HG02798 (cell line): ENCODE data around the gene OPTC.
"Not testable (repeated sequence)": the region's sequence is repeated elsewhere in the genome, so short reads cannot be mapped to it uniquely, and the experiment has no call there.

Experiments
- ATAC-seq: cut with Tn5 transposase; IDR thresholded peaks from one replicate; pipeline ENCODE4 v1.9.1; 2021; ENCODE audit warnings: mild to moderate bottlenecking; ENCODE audit not compliant: unreplicated experiment, poor library complexity

The OPTC gene

DNA sequence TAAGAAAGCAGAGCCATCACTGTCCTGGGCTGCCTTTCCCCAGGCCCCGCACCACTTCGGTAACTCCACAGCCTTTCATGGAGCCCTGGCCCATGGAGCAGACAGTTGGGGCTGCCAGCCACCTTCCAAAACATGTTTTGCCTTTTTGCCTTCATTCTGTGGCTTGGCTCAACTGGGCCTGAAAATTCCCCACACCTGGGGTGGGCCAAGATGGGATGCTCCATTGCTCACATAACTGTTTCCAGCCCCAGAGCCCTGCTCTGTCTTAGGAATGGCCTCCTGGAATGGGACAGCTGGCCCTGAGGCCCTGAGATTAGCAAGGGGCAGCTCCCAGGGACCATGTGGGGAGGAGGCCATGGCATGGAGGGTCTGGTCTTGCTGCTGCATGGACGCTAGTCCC is 29.2 kb upstream of the OPTC start:
- no peak for ATAC-seq

DNA sequence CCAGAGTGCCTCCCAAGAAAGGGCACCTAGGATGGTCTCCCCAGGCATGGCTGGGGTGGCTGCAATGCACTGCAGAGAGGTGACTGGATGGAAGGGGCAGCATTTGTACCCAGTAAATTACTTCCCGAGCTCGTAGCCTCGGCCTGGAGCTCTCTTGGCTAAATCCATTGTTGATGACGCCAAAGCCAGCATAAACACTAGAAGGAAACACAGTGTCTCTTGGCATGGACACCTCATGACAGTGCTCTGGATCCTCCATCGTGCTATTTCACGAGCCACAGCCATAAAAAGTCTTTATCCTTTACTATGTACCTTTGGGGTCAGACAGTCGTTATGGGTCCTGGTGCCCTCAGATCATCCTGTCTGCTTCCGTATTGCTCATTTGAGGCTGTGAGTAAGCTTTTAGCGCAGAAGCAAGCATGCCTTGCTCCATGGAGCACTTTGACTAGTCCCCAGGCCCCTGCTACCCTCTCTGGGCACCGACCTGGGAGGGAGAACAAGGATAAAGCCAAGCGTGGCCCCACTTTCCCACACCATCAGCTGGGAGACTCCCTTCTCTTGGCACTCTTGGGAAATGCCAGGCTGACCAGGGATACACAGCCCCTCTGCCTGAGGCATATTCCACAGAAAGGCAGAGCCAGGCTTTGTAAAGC is 28.7 kb upstream of the OPTC start:
- ATAC-seq = no peak

DNA sequence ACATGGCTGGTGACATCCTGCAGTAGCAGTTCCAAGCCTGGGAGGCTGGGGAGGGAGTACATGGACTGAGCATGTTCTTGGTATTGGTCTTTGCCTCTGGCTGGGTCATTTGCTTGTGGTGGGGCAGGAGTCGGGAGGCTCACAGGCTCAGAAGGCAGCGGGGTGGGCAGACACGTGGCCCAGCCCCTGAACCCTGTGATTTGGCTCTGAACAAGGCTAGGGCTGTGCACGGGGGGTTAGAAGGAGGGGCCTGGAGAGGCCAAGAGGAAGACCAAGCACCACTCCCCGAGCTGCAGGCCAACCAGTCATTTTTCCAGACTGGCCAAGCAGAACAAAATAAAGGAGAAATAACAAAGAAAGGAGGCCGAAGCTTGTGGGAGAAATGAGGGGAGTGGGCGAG is 28.0 kb upstream of the OPTC start:
- ATAC-seq = no peak

DNA sequence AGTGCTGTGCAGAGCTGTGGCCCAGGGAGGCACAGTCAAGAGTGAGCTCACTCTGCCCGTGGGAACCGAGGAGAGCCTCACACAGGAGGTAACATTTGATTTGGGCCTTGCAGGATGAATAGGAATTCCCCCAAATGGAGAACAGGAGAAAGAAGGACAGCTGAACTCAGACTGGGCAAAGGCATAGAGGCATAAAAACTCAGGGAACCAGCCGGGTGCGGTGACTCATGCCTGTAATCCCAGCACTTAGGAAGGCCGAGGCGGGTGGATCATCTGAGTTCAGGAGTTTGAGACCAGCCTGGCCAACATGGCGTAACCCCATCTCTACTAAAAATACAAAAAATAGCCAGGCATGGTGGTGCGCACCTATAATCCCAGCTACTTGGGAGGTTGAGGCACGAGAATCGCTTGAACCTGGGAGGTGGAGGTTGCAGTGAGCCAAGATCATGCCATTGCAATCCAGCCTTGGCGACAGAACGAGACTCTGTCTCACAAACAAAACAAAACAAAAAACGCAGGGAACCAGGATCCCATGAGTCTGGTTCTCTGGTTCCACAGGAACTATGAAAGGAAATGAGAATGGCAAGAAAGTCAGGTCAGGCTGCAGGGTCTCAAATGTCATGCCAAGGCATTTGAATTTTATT is 26.9 kb upstream of the OPTC start:
- not testable (repeated sequence) for ATAC-seq

DNA sequence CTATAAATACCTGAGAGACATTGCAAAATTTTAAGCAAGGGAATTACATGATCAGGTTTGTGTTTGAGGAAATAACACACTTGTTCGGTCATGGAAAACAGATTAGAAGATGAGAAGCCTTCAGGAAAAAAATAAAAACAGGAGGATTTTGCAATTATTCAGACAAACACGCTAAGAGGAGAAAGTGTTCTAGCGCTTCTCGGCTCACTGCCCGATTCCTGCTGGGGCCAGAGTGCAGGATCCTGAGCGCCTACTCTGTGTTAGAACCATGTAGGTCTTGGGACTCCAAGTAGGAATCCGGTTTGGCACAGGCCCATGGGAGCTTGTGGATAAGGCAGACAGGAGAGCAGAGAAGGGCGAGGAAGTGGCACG is 26.4 kb upstream of the OPTC start:
- ATAC-seq = no peak

DNA sequence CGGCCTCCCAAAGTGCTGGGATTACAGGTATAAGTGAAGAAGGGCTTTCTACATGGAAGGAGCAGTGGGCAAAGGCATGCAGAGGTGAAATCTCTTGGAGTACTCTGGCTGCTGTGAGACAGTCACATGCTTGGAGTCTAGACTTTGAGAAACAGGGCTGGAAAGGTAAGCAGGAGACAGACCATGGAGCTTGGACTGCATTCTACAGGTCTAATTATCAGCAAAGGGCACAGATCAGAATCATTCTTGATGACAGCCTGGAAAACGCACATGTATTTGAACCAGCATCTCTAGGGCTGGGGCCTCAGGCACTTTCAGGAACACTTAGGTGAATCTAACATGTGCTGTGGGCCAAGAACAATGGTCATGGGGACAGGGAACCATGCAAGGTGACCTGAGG is 25.6 kb upstream of the OPTC start:
- ATAC-seq = no peak

DNA sequence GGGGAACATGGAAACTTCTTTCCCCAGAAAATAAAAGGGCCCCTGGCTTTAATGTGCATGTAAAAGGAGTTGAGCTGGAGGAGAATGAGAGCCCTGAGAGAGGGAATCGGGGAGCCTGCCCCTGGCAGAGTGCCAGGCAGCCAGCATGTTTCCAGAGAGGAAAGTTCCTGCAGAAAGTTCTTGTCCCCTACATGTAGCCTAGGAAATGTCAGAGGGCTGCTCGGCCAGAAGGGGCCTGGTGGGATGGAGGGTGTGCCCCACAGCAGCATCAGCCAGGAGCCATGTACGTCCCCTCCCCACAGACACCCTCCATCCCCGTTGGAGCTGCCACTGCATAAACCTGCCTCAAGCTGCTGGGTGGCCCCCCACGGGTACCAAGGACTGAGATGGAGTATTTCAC is 23.7 kb upstream of the OPTC start:
- ATAC-seq = no peak

DNA sequence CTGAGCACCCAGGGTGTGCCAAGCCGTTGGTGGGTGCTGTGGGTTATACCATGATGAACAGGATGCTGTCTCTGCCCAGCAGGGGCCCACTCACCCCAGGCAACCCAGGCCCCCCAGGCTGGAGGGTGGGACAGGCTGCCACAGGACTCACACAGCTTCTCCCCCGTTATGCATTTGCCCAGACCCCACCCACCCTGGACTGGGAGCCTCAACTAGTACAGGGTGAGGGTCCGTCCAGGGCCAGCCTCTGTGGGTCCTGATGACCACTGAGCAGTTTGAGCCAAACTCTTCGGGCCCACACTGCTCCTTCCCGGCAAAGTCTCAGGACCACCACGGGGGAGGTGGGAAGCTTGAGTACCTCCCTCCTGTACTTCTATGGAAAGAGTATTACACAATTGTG is 22.1 kb upstream of the OPTC start:
- no peak for ATAC-seq

DNA sequence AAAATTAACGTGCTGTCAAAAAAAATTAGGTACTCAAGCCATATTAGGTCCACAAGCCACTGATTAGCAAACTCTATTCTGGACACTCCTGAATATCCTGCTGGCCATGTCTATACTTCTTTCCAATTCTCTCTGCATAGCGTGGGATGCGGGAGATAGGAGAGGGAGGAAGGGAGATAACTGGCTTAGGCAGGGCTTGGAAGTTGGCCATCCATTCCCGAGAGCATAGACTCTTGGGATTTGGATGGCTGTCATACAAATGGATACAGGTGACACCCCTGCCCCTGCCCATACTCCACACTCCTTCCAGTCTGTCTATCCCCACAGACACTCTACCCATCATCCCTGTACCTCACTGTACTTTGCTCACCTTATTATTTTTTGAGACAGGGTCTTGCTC is 20.7 kb upstream of the OPTC start:
- no peak for ATAC-seq

DNA sequence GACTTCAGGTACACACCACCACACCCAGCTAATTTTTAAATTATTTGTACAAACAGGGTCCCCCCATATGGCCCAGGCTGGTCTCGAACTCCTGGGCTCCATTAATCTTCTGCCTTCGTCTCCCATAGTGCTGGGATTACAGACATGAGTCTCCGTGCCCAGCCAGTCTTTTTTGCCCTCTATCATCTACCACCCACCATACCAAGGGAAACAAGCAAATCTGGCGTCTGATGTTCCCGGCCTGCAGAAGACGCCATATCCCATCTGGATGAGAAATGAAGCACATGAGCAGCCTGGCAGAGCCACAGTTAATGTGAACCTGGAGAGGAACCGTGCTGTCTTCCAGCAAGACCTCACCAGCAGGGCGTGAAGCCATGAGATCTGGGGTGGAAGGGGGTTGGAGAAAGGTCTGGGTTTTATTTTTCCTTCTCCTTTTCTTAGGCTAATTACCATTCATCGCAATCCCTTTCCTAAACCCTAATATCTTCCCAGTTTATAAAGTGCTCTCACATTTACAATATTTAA is 20.1 kb upstream of the OPTC start:
- ATAC-seq = no peak

DNA sequence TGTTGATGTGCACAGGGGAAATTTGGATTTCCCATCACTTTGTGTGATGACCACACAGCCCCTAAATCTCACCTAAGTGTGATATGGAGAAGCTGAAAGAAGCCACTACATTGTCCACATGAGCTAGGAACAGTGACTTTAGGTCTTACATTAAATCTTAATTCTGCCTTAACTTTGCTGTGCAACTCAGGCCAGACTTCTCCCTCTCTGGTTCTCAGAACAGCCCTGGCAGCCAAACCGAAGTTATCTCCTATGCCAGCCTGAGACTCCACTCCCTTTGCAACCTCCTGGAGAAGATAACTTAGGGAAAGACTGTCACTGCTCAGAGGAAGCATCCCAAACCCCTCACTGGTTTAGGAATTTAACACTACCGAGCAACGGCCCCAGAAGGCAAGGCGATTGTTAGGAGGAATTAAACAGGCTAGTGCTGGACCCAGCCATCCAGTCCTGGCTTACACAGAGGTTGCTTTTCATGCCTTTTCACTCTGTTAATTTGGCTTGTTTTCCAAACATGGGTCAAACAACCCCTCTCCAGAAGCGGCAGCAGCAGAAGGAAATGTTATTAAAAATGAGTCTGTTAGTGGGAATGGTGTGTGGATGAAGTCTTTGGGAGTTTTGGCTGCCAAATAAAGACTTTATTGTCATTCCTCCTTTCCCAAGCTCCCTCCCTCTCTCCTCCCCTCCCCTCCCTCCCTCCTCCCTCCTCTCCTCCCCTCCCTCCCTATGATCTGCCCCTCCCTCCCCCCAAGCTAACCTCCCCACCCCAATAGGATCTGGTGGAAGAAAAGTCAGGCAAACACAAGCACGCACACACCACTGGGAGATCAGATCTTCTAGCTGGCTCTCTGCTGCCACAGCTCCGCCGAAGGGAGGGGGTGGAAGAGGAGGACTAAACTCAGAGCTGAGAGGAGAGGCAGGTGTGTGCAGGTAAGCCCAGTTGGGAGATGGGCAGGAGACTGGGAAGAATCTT is 18.7 kb upstream of the OPTC start, which contains the start of gene PRELP:
PRELP (plus strand) TSS at position 795 of the 970 bp plus-strand sequence. CDS start 7,379 bp downstream, outside the sequence.
- ATAC-seq = no peak

DNA sequence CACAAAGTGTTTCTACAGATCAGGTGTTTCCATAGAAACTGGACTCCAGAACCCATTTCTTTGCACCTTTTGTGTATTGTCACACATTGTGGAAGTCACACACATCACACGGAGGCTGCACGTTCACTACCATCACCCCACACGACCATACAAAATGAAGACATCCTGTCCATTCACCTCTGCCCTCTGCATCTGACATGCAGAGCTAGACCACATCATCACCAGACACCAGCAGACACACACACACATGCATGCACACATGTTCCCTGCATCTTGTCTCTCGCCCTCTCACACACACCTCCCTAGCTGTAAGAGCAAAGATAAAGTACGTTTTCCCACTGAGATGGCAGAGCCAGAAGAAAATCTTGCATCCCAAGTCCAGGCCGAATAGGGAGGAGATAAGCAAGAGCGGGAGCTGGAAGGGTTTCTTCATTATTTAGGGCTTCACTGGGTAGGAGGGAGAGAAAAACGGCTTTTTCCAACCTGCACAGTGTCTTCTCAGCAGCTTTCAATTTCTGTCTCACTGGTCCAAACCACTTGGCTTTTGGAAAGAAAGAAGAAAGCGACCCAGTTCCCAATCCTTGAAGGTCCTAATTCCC is 17.6 kb upstream of the OPTC start:
- ATAC-seq = no peak

DNA sequence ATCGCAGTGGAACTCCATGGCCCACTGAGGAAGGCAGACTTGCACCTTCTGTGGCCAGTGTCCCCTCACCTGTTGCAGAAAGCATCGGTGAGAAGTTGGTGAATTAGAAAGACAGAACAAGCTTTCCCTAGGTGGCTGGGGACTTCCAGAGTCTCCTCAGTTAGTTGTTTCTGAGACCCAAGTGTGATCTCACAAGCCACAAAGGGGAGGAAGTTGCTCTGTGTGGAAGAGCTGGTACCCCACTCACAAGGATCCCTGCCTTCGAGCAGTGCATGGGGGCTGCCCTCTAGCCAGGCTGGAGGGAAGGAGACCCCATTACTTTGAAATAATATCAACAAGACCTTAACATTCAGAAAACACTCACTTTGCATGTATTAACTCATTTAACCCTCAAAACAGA is 16.2 kb upstream of the OPTC start:
- ATAC-seq = no peak

DNA sequence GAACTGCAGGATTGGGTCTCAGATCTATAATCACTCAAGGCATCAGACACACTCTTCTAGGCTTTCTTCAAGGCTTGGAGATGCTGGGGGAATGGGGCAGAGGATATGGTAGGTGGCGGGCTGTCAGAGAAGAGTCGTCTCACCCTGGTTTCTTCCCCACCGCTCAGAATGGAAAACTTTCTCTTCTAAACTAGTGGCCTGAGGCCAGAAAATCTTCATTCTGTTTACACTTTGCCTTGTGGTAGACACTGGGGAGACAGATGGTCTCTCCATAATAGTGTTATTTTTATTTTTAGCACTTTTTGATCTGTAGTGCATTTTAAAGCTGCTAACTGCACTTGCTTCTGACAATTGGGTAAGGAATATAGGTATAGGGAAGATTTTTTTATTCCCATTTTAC is 15.7 kb upstream of the OPTC start:
- ATAC-seq = no peak

DNA sequence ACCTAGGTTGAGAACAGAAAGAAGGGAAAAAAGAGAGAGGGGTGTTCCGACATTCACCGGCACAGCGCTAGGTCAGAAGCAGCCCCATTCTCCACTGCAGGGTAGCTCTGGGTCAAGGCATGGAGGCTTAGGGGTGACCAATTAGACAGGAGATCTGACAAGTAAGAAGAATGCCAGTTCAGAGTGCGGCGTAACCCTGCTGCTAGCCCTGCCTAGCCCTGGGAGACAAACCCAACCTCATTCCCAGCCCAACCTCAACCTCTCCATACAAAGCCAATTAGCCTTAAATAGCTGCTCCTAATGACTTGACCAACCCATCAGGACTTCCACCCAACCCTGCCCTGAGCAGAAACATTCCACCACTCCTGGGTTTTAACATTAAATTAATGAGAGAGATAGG is 15.0 kb upstream of the OPTC start:
- no peak for ATAC-seq

DNA sequence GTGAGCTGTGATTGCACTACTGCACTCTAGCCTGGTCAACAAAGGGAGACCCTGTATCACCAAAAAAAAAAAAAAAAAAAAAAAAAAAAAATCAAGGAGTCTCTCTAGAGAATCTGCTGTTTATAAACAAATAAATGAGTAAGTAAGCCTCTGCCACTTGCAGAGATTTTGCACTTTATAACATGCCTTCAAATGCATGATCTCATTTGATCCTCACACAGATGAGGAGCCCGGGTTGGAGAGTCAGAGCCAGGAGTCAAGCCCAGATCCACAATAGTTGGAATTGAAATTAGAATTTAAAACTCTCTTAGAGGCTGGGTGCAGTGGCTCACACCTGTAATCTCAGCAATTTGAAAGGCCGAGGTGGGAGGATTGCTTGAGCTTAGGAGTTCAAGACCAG is 14.3 kb upstream of the OPTC start:
- no peak for ATAC-seq

DNA sequence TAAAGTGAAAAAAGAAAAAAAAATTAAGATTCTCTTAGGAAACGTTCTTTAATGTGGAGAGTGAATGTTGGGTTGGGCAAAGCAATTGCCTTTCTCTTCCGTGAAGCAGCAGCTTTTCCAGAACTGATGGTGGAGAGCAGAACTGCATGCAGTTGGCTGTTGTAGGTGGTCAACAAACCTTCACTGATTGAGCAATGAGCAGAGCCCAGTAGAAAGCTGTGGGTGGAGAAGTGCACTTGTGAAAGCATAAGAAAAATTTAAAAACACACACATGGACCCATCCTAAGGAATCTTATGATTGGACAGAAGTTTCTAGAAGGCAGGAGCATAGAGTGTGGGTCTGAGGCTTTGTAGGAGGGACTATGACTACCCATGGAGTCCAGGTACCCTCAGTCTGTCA is 13.9 kb upstream of the OPTC start:
- no peak for ATAC-seq

DNA sequence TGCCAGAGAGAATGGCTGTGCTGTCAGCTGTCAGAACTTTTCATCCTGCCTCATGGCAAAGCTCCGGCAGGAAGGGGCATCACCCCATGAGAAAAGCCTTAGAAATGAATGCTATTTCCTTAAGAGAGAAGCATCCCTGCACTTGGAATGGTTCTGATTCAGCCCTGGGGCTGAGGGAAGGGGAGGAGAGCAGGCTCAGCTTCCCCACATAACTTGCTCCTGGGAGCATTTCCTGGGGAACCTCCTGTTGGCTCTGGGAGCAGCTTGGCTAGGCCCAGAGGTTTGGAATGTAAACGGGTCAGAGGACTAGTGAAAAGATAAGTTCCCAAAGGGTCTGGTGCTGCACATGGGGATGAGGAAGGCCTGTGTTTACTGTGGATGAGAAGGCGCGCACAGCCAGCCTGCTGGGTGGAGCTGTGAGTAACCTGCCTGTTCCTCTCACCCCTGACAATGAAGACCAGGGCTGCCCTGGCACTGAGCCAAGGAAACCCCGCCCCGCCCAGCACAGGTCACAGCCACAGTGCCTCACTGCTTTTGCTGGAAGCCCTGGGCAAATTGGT is 13.3 kb upstream of the OPTC start:
- ATAC-seq = no peak

DNA sequence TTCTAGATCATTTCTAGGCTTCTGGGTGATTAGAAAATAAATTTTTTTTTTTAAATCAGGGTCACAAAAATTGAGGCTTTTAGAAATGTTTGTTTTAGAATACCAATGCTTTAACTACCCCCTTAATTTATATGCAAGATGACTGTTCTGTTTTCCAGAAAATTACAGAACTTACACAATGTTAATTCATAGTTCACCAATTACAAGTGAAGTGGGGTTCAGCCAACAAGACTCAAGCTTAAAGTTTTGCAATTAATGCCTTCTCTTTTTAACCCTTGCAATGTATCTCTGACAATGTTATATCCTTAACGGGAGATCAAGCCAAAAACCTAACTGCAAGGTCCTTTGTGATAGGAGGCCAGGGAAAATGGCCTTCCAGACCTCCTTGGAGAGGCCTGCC is 12.8 kb upstream of the OPTC start:
- no peak for ATAC-seq

DNA sequence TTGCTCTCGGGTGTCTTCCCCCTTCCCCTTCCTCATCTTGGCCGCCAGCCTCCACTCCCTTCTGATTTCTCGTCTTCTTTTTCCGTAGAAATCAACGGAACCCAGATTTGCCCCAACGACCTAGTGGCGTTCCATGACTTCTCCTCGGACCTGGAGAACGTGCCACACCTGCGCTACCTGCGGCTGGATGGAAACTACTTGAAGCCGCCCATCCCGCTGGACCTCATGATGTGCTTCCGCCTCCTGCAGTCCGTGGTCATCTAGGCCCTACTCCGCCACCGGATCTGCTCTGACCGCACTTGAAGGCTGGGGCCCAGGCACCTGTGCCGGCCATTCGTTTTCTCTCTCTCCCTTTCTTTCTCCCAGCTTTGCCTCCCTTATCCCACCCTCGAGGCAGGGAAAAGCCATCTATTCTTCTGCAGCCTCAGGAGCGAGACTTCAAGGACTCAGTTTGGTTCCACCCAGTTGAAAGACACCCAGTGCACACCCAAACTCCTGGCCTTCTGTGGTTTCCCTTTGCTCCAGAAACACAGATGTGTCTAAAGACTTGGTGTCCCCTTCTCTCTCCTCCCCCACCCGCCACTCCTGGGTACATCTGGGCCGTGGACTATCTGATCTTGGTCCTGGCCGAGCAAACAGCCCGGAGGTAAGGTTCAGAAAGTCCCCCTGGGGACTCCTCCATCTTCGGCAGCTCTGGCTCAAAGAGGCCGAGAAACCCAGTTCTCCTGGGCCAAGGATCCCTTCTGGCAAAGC is 7.2 kb upstream of the OPTC start:
- ATAC-seq = no peak
